NT2/D1 (cell line): Measurements from ENCODE around the gene OR7G1.

Experiments used
- SUZ12 ChIP-seq: IDR thresholded peaks from 2 replicates; pipeline ENCODE4 v1.6.1; 2011; ENCODE audit not compliant: insufficient read length, insufficient read depth; ENCODE audit errors: extremely low read depth
- YY1 ChIP-seq: IDR thresholded peaks from 2 replicates; pipeline ENCODE4 v1.6.1; 2011; ENCODE audit not compliant: insufficient read length, insufficient read depth
- ZNF274 ChIP-seq: IDR thresholded peaks from 2 replicates; pipeline ENCODE4 v1.6.1; 2011; ENCODE audit warnings: mild to moderate bottlenecking, low read depth, low read length

- TF ChIP-seq ZNF274 = no peak
- no peak for TF ChIP-seq YY1
- TF ChIP-seq SUZ12 = no peak
Observed at GRCh38 chr19:9151367-9151766, 35.8 kb upstream of the OR7G1 start.
